KMS-11 (cell line): ENCODE results near the gene NDC80.
A peak's percentile ranks its signal among the peaks of the same experiment; 100 is the strongest.
"Not testable (repeated sequence)": the region's sequence is repeated elsewhere in the genome, so short reads cannot be mapped to it uniquely, and the experiment has no call there.

ENCODE experiments used
- H2AFZ ChIP-seq: fragments of 200-600 bp; sonication (generic); 2 replicates; pipeline ENCODE4 v1.6.1; 2016; ENCODE audit warnings: antibody characterized with exemption, mixed run types, low read depth
- H3K27ac ChIP-seq: fragments of 200-600 bp; sonication (generic); 2 replicates; pipeline ENCODE4 v1.6.1; 2016; ENCODE audit warnings: mild to moderate bottlenecking, mixed run types
- H3K27me3 ChIP-seq: fragments of 200-600 bp; sonication (generic); 2 replicates; pipeline ENCODE4 v1.6.1; 2017; ENCODE audit warnings: mild to moderate bottlenecking, low read depth, mixed run types, moderate library complexity; ENCODE audit not compliant: insufficient read depth
- H3K36me3 ChIP-seq: fragments of 200-600 bp; sonication (generic); 2 replicates; pipeline ENCODE4 v1.6.1; 2017; ENCODE audit warnings: mild to moderate bottlenecking, mixed run types; ENCODE audit not compliant: insufficient read depth
- H3K4me1 ChIP-seq: fragments of 200-600 bp; sonication (generic); 2 replicates; pipeline ENCODE4 v1.6.1; 2016; ENCODE audit warnings: mild to moderate bottlenecking, low read depth, mixed run types; ENCODE audit not compliant: poor library complexity, severe bottlenecking
- H3K4me2 ChIP-seq: fragments of 200-600 bp; sonication (generic); 2 replicates; pipeline ENCODE4 v1.7.0; 2016; ENCODE audit warnings: mild to moderate bottlenecking, mixed run types
- H3K4me3 ChIP-seq: fragments of 200-600 bp; sonication (generic); IDR thresholded peaks from 2 replicates; pipeline ENCODE4 v1.6.1; 2017; ENCODE audit warnings: low read depth, low read length, mixed read lengths; ENCODE audit not compliant: insufficient read depth
- H3K79me2 ChIP-seq: fragments of 200-600 bp; sonication (generic); 2 replicates; pipeline ENCODE4 v1.6.1; 2016; ENCODE audit warnings: low read depth, mixed run types; ENCODE audit not compliant: insufficient read depth
- H3K9ac ChIP-seq: fragments of 200-600 bp; sonication (generic); 2 replicates; pipeline ENCODE4 v1.6.1; 2016; ENCODE audit warnings: mild to moderate bottlenecking, mixed run types
- H4K20me1 ChIP-seq: fragments of 200-600 bp; sonication (generic); 2 replicates; pipeline ENCODE4 v1.6.1; 2016; ENCODE audit warnings: mild to moderate bottlenecking, mixed run types; ENCODE audit not compliant: insufficient read depth
- TF ChIP-seq, protein P1 (sequence below): fragments of 200-600 bp; sonication (generic); conservative IDR thresholded peaks from 2 replicates; pipeline ENCODE4 v1.6.1; 2017; ENCODE audit warnings: low read depth, mild to moderate bottlenecking, antibody characterized with exemption, low read length, moderate library complexity, mixed read lengths

Gene NDC80

GRCh38 chr18:2656981-2657512 is 85.7 kb downstream of the NDC80 start:
- H3K9ac ChIP-seq = peak overlapping the region; percentile 96
- peaks cover 16% of the 10 kb centered on the region for H4K20me1 ChIP-seq
- peaks cover 34% of the 10 kb centered on the region for H3K4me1 ChIP-seq
- H3K27ac ChIP-seq = peak overlapping the region; percentile 89; the same call in 1 of the 2 replicates
- no peaks in the 10 kb centered on the region for H3K27me3 ChIP-seq
- H3K36me3 ChIP-seq = no peaks in the 10 kb centered on the region; the same call in 1 of the 2 replicates
- H3K79me2 ChIP-seq = peaks cover 58% of the 10 kb centered on the region
- no peak overlapping the region; the same call in 1 of the 2 replicates for H2AFZ ChIP-seq
- H3K4me3 ChIP-seq = peak overlapping the region; percentile 22
- TF ChIP-seq, protein P1, sequence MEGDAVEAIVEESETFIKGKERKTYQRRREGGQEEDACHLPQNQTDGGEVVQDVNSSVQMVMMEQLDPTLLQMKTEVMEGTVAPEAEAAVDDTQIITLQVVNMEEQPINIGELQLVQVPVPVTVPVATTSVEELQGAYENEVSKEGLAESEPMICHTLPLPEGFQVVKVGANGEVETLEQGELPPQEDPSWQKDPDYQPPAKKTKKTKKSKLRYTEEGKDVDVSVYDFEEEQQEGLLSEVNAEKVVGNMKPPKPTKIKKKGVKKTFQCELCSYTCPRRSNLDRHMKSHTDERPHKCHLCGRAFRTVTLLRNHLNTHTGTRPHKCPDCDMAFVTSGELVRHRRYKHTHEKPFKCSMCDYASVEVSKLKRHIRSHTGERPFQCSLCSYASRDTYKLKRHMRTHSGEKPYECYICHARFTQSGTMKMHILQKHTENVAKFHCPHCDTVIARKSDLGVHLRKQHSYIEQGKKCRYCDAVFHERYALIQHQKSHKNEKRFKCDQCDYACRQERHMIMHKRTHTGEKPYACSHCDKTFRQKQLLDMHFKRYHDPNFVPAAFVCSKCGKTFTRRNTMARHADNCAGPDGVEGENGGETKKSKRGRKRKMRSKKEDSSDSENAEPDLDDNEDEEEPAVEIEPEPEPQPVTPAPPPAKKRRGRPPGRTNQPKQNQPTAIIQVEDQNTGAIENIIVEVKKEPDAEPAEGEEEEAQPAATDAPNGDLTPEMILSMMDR = no peak
- H3K4me2 ChIP-seq = peak overlapping the region; percentile 94

- H3K4me3 ChIP-seq = no peak overlapping the region
These were observed 86.6 kb downstream of the NDC80 start for GRCh38 chr18:2657788-2658458.

GRCh38 chr18:2660849-2661248 is 89.5 kb downstream of the NDC80 start:
- not testable (repeated sequence) for H3K4me2 ChIP-seq, H3K27me3 ChIP-seq, H3K9ac ChIP-seq, H2AFZ ChIP-seq, H3K36me3 ChIP-seq, H3K4me3 ChIP-seq, H3K27ac ChIP-seq
- Histone ChIP-seq H4K20me1 (peaks cover 16% of the 10 kb centered on the region), H3K4me1 (peaks cover 30% of the 10 kb centered on the region), H3K79me2 (peaks cover 95% of the 10 kb centered on the region)

More at GRCh38 chr18:2657788-2658458, 86.6 kb downstream of the NDC80 start:
- H3K36me3 ChIP-seq = no peaks in the 10 kb centered on the region; the same call in 1 of the 2 replicates
- H4K20me1 ChIP-seq = peaks cover 16% of the 10 kb centered on the region
- H3K27me3 ChIP-seq = no peaks in the 10 kb centered on the region
- peak overlapping the region; percentile 94 for H3K4me2 ChIP-seq
- H2AFZ ChIP-seq = no peak overlapping the region
- peaks cover 34% of the 10 kb centered on the region for H3K4me1 ChIP-seq
- TF ChIP-seq, protein P1 = no peak
- H3K27ac ChIP-seq = peak overlapping the region; percentile 89; the same call in 1 of the 2 replicates
- peaks cover 66% of the 10 kb centered on the region for H3K79me2 ChIP-seq
- peak overlapping the region; percentile 96; the same call in 1 of the 2 replicates for H3K9ac ChIP-seq

DNA sequence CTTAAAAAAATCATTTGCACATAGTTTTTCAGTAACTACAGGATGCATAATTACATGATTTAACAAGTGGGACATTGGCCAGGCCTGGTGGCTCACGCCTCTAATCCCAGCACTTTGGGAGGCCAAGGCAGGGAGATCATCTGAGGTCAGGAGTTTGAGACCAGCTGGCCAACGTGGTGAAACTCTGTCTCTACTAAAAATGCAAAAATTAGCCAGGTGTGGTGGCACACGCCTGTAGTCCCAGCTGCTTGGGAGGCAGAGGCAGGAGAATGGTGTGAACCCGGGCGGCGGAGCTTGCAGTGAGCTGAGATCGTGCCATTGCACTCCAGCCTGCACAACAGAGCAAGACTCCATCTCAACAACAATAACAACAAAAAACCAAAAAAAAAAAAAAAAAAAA is 90.9 kb downstream of the NDC80 start:
- not testable (repeated sequence) for H3K36me3 ChIP-seq, H2AFZ ChIP-seq, H3K27me3 ChIP-seq, H3K4me3 ChIP-seq, H3K4me2 ChIP-seq, H3K9ac ChIP-seq, H3K27ac ChIP-seq
- Histone ChIP-seq H3K79me2 (peaks cover 91% of the 10 kb centered on the region), H3K4me1 (peaks cover 32% of the 10 kb centered on the region), H4K20me1 (peaks cover 15% of the 10 kb centered on the region)

GRCh38 chr18:2662990-2663389 is 91.6 kb downstream of the NDC80 start:
- H3K36me3 ChIP-seq = no peaks in the 10 kb centered on the region; the same call in 1 of the 2 replicates
- TF ChIP-seq, protein P1 = no peak

More at GRCh38 chr18:2662990-2663389, 91.6 kb downstream of the NDC80 start:
- Histone ChIP-seq H3K27ac (no peak overlapping the region), H3K79me2 (peaks cover 84% of the 10 kb centered on the region), H3K9ac (no peak overlapping the region), H3K4me2 (no peak overlapping the region), H2AFZ (no peak overlapping the region), H3K4me3 (no peak overlapping the region), H4K20me1 (peaks cover 8% of the 10 kb centered on the region; the same call in 1 of the 2 replicates), H3K27me3 (no peaks in the 10 kb centered on the region), H3K4me1 (peaks cover 27% of the 10 kb centered on the region)
